Suprapubic skin (tissue), 4 donors: Measurements from ENCODE around the gene AGBL5.

Source experiments
- CTCF ChIP-seq, 2 donors: fragments of 200-600 bp in 1 of 2; fragments of 450-650 bp in 1 of 2; sonication (generic) in 1 of 2; IDR thresholded peaks; one replicate each; pipeline ENCODE4 v1.5.1; 2016 to 2019; ENCODE audit warnings: antibody characterized with exemption in 2 of 2, mild to moderate bottlenecking in 1 of 2, moderate library complexity in 1 of 2
- EP300 ChIP-seq: sonication (generic); formaldehyde crosslinking; IDR thresholded peaks from one replicate; pipeline ENCODE4 v1.6.1; 2017; ENCODE audit warnings: antibody characterized with exemption
- POLR2A ChIP-seq, 2 donors: fragments of 450-650 bp; IDR thresholded peaks; one replicate each; pipeline ENCODE4 v1.6.1; 2017; ENCODE audit warnings: antibody characterized with exemption in 2 of 2, mild to moderate bottlenecking in 2 of 2, moderate library complexity in 2 of 2
- POLR2AphosphoS5 ChIP-seq, 3 donors: sonication (generic); formaldehyde crosslinking; IDR thresholded peaks; one replicate each; pipeline ENCODE4 v1.6.1; 2017; ENCODE audit warnings: antibody characterized with exemption in 3 of 3

GRCh38 chr2:27095745-27096651 is 44.5 kb downstream of the AGBL5 start:
- TF ChIP-seq POLR2A (IDR thresholded peaks at IDR 0.05), result no peak
- no peak for TF ChIP-seq CTCF (IDR thresholded peaks at IDR 0.05)
- no peak for TF ChIP-seq EP300
- no peak for TF ChIP-seq POLR2AphosphoS5 (IDR thresholded peaks at IDR 0.05)
